Gastroesophageal sphincter (tissue), 3 donors: Measurements from ENCODE around the gene OR1S1.

Experiments used
- EP300 ChIP-seq: sonication (generic); formaldehyde crosslinking; IDR thresholded peaks from one replicate; pipeline ENCODE4 v1.6.1; 2017; ENCODE audit warnings: antibody characterized with exemption, mild to moderate bottlenecking
- POLR2A ChIP-seq, 2 donors: fragments of 450-650 bp; IDR thresholded peaks; one replicate each; pipeline ENCODE4 v1.6.1; 2017; ENCODE audit warnings: antibody characterized with exemption in 2 of 2, mild to moderate bottlenecking in 2 of 2, moderate library complexity in 1 of 2
- TF ChIP-seq, protein P1 (sequence below), 4 experiments: fragments of 200-600 bp in 2 of 4; fragments of 450-650 bp in 2 of 4; sonication (generic) in 1 of 4; IDR thresholded peaks; one replicate each; pipeline ENCODE4 v1.5.1; 2017 to 2019; ENCODE audit warnings: antibody characterized with exemption in 4 of 4, mild to moderate bottlenecking in 2 of 4, moderate library complexity in 2 of 4

DNA sequence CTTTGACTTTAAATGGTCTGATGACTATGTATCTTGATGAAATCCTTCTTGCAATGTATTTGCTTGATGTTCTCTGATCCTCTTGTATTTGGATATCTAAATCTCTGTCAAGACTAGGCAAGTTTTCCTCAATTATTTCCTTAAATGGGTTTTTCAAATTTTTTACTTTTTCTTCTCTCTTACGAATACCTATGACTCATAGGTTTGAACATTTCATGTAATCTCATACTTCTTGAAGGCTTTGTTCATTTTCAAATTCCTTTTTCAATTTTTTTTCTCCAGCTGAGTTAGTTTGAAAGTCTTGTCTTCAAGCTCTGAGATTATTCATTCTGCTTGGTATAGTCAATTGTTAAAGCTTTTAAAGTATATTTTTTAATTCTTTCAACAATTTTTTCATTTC is 42.4 kb downstream of the OR1S1 start:
- TF ChIP-seq, protein P1, sequence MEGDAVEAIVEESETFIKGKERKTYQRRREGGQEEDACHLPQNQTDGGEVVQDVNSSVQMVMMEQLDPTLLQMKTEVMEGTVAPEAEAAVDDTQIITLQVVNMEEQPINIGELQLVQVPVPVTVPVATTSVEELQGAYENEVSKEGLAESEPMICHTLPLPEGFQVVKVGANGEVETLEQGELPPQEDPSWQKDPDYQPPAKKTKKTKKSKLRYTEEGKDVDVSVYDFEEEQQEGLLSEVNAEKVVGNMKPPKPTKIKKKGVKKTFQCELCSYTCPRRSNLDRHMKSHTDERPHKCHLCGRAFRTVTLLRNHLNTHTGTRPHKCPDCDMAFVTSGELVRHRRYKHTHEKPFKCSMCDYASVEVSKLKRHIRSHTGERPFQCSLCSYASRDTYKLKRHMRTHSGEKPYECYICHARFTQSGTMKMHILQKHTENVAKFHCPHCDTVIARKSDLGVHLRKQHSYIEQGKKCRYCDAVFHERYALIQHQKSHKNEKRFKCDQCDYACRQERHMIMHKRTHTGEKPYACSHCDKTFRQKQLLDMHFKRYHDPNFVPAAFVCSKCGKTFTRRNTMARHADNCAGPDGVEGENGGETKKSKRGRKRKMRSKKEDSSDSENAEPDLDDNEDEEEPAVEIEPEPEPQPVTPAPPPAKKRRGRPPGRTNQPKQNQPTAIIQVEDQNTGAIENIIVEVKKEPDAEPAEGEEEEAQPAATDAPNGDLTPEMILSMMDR (IDR thresholded peaks at IDR 0.05) = no peak
- TF ChIP-seq POLR2A (IDR thresholded peaks at IDR 0.05) = no peak
- TF ChIP-seq EP300 = no peak
